ENCODE measurements around the gene VPS26C.
"Not testable (repeated sequence)": the region's sequence is repeated elsewhere in the genome, so short reads cannot be mapped to it uniquely, and the experiment has no call there.

DNA sequence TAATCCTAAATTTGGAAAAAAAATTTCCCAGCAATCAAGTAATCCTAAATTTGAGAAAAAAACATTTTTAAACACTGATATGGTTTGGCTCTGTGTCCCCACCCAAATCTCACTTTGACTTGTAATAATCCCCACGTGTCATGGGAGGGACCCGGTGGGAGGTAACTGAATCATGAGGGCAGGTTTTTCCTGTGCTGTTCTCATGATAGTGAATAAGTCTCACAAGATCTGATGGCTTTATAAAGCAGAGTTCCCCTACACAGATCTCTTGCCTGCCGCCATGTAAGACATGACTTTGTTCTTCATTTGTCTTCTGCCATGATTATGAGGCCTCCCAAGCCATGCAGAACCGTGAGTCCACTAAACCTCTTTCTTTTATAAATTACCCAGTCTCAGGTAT lies 12.1 kb upstream of the VPS26C start:
- TF ChIP-seq, protein P1, sequence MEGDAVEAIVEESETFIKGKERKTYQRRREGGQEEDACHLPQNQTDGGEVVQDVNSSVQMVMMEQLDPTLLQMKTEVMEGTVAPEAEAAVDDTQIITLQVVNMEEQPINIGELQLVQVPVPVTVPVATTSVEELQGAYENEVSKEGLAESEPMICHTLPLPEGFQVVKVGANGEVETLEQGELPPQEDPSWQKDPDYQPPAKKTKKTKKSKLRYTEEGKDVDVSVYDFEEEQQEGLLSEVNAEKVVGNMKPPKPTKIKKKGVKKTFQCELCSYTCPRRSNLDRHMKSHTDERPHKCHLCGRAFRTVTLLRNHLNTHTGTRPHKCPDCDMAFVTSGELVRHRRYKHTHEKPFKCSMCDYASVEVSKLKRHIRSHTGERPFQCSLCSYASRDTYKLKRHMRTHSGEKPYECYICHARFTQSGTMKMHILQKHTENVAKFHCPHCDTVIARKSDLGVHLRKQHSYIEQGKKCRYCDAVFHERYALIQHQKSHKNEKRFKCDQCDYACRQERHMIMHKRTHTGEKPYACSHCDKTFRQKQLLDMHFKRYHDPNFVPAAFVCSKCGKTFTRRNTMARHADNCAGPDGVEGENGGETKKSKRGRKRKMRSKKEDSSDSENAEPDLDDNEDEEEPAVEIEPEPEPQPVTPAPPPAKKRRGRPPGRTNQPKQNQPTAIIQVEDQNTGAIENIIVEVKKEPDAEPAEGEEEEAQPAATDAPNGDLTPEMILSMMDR (conservative IDR thresholded peaks at IDR 0.05) = not testable (repeated sequence)
- TF ChIP-seq ZFX (IDR thresholded peaks at IDR 0.05) = not testable (repeated sequence)

All from C4-2B (cell line).